ENCODE results near the gene GPR141.

- TF ChIP-seq, protein P1, sequence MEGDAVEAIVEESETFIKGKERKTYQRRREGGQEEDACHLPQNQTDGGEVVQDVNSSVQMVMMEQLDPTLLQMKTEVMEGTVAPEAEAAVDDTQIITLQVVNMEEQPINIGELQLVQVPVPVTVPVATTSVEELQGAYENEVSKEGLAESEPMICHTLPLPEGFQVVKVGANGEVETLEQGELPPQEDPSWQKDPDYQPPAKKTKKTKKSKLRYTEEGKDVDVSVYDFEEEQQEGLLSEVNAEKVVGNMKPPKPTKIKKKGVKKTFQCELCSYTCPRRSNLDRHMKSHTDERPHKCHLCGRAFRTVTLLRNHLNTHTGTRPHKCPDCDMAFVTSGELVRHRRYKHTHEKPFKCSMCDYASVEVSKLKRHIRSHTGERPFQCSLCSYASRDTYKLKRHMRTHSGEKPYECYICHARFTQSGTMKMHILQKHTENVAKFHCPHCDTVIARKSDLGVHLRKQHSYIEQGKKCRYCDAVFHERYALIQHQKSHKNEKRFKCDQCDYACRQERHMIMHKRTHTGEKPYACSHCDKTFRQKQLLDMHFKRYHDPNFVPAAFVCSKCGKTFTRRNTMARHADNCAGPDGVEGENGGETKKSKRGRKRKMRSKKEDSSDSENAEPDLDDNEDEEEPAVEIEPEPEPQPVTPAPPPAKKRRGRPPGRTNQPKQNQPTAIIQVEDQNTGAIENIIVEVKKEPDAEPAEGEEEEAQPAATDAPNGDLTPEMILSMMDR (IDR thresholded peaks at IDR 0.05): no peak
- TF ChIP-seq POLR2A (IDR thresholded peaks at IDR 0.05): no peak
These were observed 98.6 kb downstream of the GPR141 start for GRCh38 chr7:37782166-37782565.

Data from adrenal gland (tissue), 5 donors.